ENCODE data around the gene FHOD1. TPM values are rescaled to one million over a fixed set of nuclear protein-coding genes. Genes with fewer than 3 reads are reported as not detected.
A peak's percentile ranks its signal among the peaks of the same experiment; 100 is the strongest.

The FHOD1 gene
- total and polyA plus RNA-seq, 9 of the 15 experiments (the other 6 are each of a cell fraction or from before 2014, with no cell fraction given), result 18.7 to 126 (median 32.3) TPM

DNA sequence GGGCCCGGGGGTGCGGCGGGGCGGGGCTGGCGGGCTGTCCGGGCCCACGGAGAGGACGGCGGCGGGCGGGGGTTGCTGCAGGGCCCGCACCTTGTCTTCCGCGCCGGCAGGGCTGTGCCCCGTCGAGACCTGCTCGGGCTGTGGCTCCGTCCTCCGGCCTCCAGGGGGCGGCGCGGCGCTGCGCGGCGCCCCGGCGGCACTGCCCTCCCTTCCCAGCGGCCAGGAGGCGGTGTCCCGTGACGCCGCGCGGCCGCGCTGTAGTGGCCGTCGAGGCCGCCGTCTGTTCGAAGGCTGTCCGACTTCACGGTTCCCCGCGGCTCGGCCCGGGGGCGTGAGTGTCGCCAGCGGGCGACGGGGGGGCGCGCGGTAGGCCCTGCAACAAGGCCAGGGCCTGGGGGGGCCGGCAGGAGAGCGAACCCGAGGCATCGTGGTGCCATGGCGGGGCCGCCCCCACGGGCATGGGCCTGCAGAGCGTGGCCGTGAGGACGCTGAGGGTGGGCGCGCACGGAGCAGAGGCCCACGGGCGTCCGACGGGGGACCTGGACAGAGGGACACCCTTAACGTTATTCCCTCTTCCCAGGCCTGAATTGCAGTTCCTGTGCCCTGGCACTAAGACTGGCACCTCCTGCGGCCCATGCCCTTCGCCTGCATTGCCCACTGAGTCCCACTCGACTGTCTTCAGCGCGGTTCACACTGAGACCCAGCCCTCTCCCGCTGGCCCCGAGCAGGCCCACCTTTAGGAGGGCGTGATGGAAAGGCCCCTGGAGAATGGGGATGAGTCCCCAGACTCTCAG, 32.2 kb upstream of the FHOD1 start, which contains the start of gene PLEKHG4 (continued):
- TF ChIP-seq, protein P1, sequence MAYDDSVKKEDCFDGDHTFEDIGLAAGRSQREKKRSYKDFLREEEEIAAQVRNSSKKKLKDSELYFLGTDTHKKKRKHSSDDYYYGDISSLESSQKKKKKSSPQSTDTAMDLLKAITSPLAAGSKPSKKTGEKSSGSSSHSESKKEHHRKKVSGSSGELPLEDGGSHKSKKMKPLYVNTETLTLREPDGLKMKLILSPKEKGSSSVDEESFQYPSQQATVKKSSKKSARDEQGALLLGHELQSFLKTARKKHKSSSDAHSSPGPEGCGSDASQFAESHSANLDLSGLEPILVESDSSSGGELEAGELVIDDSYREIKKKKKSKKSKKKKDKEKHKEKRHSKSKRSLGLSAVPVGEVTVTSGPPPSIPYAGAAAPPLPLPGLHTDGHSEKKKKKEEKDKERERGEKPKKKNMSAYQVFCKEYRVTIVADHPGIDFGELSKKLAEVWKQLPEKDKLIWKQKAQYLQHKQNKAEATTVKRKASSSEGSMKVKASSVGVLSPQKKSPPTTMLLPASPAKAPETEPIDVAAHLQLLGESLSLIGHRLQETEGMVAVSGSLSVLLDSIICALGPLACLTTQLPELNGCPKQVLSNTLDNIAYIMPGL (CRISPR knock-in tag; IDR thresholded peaks at IDR 0.05), result peak; percentile 86; the same call in 1 of the 2 replicates
- TF ChIP-seq, protein P2, sequence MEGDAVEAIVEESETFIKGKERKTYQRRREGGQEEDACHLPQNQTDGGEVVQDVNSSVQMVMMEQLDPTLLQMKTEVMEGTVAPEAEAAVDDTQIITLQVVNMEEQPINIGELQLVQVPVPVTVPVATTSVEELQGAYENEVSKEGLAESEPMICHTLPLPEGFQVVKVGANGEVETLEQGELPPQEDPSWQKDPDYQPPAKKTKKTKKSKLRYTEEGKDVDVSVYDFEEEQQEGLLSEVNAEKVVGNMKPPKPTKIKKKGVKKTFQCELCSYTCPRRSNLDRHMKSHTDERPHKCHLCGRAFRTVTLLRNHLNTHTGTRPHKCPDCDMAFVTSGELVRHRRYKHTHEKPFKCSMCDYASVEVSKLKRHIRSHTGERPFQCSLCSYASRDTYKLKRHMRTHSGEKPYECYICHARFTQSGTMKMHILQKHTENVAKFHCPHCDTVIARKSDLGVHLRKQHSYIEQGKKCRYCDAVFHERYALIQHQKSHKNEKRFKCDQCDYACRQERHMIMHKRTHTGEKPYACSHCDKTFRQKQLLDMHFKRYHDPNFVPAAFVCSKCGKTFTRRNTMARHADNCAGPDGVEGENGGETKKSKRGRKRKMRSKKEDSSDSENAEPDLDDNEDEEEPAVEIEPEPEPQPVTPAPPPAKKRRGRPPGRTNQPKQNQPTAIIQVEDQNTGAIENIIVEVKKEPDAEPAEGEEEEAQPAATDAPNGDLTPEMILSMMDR (IDR thresholded peaks at IDR 0.05 in 2 of 3, conservative IDR thresholded peaks at IDR 0.05 in 1 of 3; ENCODE audit: insufficient read depth in 2 of 3, low read depth in 1 of 3, low read length in 3 of 3), result peak; percentile 67 to 97 (median 93)
- TF ChIP-seq, protein P3, sequence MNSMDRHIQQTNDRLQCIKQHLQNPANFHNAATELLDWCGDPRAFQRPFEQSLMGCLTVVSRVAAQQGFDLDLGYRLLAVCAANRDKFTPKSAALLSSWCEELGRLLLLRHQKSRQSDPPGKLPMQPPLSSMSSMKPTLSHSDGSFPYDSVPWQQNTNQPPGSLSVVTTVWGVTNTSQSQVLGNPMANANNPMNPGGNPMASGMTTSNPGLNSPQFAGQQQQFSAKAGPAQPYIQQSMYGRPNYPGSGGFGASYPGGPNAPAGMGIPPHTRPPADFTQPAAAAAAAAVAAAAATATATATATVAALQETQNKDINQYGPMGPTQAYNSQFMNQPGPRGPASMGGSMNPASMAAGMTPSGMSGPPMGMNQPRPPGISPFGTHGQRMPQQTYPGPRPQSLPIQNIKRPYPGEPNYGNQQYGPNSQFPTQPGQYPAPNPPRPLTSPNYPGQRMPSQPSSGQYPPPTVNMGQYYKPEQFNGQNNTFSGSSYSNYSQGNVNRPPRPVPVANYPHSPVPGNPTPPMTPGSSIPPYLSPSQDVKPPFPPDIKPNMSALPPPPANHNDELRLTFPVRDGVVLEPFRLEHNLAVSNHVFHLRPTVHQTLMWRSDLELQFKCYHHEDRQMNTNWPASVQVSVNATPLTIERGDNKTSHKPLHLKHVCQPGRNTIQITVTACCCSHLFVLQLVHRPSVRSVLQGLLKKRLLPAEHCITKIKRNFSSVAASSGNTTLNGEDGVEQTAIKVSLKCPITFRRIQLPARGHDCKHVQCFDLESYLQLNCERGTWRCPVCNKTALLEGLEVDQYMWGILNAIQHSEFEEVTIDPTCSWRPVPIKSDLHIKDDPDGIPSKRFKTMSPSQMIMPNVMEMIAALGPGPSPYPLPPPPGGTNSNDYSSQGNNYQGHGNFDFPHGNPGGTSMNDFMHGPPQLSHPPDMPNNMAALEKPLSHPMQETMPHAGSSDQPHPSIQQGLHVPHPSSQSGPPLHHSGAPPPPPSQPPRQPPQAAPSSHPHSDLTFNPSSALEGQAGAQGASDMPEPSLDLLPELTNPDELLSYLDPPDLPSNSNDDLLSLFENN (IDR thresholded peaks at IDR 0.05; ENCODE audit: low read depth in 2 of 2, low read length in 2 of 2), result no peak
- TF ChIP-seq ZNF717 (CRISPR knock-in tag; IDR thresholded peaks at IDR 0.05) (no peak), RBBP5 (IDR thresholded peaks at IDR 0.05; ENCODE audit: borderline replicate concordance, insufficient read depth, low read length, poor library complexity, severe bottlenecking) (peak; percentile 81), RHOXF2B (CRISPR knock-in tag; conservative IDR thresholded peaks at IDR 0.05) (no peak), SIX5 (IDR thresholded peaks at IDR 0.05; ENCODE audit: borderline replicate concordance in 1 of 2, insufficient read depth in 1 of 2, low read depth in 1 of 2, low read length in 2 of 2) (0 out of 4 replicates have a peak, but pooled peaks of 1 of the 2 experiments have one; percentile 6), EP400 (IDR thresholded peaks at IDR 0.05) (no peak), U2AF2 (optimal IDR thresholded peaks at IDR 0.05; ENCODE audit: low read depth, low read length) (no peak)
- TF ChIP-seq, protein P4, sequence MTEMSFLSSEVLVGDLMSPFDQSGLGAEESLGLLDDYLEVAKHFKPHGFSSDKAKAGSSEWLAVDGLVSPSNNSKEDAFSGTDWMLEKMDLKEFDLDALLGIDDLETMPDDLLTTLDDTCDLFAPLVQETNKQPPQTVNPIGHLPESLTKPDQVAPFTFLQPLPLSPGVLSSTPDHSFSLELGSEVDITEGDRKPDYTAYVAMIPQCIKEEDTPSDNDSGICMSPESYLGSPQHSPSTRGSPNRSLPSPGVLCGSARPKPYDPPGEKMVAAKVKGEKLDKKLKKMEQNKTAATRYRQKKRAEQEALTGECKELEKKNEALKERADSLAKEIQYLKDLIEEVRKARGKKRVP (CRISPR knock-in tag; IDR thresholded peaks at IDR 0.05), result no peak
- TF ChIP-seq, protein P5, sequence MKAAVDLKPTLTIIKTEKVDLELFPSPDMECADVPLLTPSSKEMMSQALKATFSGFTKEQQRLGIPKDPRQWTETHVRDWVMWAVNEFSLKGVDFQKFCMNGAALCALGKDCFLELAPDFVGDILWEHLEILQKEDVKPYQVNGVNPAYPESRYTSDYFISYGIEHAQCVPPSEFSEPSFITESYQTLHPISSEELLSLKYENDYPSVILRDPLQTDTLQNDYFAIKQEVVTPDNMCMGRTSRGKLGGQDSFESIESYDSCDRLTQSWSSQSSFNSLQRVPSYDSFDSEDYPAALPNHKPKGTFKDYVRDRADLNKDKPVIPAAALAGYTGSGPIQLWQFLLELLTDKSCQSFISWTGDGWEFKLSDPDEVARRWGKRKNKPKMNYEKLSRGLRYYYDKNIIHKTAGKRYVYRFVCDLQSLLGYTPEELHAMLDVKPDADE (conservative IDR thresholded peaks at IDR 0.05; ENCODE audit: control insufficient read depth, low read depth, low read length), result peak; percentile 73
- TF ChIP-seq, protein P6, sequence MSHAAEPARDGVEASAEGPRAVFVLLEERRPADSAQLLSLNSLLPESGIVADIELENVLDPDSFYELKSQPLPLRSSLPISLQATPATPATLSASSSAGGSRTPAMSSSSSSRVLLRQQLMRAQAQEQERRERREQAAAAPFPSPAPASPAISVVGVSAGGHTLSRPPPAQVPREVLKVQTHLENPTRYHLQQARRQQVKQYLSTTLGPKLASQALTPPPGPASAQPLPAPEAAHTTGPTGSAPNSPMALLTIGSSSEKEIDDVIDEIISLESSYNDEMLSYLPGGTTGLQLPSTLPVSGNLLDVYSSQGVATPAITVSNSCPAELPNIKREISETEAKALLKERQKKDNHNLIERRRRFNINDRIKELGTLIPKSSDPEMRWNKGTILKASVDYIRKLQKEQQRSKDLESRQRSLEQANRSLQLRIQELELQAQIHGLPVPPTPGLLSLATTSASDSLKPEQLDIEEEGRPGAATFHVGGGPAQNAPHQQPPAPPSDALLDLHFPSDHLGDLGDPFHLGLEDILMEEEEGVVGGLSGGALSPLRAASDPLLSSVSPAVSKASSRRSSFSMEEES (CRISPR knock-in tag; IDR thresholded peaks at IDR 0.05), result peak; percentile 68

All from K562 (cell line).